ENCODE results near the gene B3GALT5.

The B3GALT5 gene

DNA sequence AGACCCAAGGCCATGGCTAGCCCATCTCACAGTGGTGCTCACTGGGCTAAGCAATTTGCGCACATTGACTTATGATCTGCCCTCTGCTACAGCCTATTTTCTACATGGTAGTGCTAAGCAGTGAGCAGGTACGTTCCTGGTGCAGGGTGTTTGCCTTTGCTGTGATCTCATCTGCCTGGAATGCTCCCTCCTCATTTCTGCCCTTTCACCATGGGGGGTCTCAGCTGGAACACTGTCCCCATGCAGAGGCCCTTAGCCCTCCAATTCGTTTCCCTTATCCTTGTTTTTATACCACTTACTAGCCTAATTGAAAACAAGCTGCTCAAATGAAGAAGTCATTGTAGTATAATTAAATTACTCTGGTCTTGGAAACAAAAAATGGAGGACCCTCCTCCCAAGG lies 2.0 kb upstream of the B3GALT5 start:
- DNase-seq, result peak; percentile 12

- no peak for DNase-seq
Measured at GRCh38 chr21:39611551-39612190, 1.1 kb upstream of the B3GALT5 start.

- peak; percentile 59 for DNase-seq
Measured at GRCh38 chr21:39613041-39613934, 548 bp downstream of the B3GALT5 start.

GRCh38 chr21:39616211-39616772 lies 3.6 kb downstream of the B3GALT5 start:
- no peak for DNase-seq

DNA sequence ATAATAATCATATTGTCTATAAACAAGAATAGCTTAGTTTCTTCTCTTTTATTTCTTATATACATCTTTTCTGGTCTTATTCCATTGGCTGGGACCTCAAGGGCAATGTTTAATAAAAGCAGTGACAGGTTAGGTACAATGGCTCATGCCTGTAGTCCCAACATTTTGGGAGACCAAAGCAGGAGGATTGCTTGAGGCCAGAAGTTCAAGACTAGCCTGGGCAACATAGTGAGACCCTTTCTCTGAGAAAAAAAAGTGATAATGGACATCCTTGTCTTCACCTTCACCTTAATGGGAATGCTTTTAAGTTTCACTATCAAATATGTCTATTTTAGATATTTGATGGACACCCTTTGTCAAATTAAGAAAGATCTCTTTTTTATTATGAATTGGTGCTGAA lies 8.1 kb downstream of the B3GALT5 start:
- DNase-seq, result no peak

DNA sequence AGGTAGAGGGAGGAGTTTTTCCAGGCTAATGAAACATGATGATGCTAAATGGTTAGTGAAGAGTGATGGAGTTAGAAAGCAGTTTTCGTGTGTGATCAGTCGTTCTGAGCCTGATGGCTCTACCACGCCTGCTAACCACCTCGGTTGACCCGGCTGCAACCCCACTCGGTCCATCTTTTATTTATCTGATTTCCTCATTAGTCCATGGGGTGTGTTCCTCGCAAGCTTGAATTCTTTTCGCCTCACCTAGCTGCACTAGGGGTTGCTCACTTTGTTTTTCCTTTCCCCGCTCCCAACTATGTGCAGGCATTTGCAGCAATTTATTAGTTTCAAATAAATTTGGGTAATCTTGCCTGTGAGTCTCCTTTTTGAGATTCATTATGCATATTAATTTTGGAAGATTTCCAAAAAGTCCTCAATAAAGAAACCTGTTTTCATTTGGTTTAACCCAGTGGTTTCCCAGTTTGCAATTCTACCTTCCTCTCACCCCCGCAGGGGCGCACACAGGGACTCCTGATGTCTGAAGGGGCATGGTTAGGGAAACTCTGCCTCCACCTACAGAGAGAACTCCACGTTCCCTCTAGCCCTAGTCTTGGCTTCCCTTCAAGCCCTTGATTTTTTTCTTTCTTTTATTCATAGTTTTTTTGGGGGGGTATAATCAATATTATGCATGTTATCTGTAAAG lies 12.6 kb downstream of the B3GALT5 start:
- no peak for DNase-seq

- DNase-seq, result no peak
Measured at GRCh38 chr21:39628385-39628784, 15.6 kb downstream of the B3GALT5 start.

DNA sequence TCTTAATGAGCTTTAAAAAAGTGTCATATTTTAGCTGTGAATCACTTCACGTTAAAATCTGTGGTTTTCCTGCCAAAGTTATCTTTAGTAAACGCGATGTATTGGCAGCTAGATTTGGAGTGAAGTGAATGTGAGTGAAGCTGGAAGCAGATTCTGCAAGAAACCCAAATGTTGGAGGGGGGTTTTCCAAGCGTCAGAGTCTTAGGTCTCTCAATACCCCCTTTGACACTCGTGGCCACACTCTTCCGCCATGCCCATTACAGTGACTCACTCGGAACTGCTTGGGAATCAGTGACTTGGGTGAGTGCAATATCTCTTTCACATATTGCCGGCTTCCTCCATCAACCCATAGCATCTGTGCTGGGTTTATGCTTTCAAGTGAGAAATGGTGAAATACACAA lies 17.5 kb downstream of the B3GALT5 start:
- DNase-seq, result no peak

- no peak for DNase-seq
Measured at GRCh38 chr21:39630827-39631226, 18.1 kb downstream of the B3GALT5 start.

DNA sequence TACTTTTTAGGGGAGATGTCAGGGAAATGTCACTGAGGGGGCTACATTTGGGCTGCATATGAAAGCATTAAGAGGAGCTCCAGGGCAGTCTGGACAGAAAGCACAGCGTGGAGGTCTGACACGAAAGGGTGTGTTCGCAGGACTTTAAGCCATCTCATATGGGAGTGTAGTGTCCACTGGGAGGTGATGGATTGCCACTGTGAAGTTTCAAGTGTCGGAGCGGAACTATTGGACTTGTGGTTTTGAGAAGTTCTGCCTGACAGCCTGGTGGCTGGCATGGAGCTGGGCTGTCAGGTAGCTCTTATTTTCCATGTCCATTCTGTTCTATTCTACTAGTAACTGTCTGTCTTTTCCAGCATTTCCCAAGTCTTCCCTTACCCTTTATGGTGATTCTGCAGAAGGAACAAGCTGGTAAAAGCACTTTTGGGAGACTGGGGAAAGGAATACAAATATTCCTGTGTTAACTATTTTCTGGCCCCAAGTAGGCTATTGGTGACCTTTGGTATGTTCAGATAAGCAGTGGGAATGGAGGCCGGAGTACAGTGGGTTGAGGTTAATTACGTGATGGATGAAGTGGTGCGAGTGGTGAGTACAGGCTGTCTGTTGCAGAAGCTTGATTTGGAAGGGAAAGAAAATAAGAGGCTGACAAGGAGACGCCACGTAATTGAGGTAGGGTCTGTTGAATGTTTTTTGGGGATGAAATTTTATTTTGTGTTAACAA lies 19.3 kb downstream of the B3GALT5 start:
- DNase-seq, result no peak

GRCh38 chr21:39632796-39633442 lies 20.2 kb downstream of the B3GALT5 start:
- DNase-seq, result peak; percentile 69

GRCh38 chr21:39633770-39634181 lies 21.0 kb downstream of the B3GALT5 start:
- DNase-seq, result peak; percentile 21

DNA sequence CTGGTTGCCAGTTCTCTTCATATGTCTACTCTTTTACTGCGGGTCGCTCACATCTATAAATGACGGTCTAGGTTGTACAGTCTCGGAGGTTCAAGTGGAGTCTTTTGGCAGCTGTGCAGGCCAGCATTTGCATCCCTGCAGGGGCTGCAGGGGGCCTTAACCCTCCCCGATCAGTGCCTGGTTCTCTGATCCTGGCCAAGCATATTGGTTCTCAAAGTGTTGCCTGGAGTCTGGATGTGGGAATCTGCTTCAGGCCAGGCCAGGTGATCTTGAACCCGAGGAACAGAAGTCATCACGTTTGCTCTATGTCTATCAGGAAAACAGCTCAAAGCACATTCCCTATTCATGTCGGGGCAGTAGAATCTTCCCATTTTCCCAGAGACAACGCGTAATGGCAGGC lies 21.8 kb downstream of the B3GALT5 start:
- DNase-seq, result no peak

DNA sequence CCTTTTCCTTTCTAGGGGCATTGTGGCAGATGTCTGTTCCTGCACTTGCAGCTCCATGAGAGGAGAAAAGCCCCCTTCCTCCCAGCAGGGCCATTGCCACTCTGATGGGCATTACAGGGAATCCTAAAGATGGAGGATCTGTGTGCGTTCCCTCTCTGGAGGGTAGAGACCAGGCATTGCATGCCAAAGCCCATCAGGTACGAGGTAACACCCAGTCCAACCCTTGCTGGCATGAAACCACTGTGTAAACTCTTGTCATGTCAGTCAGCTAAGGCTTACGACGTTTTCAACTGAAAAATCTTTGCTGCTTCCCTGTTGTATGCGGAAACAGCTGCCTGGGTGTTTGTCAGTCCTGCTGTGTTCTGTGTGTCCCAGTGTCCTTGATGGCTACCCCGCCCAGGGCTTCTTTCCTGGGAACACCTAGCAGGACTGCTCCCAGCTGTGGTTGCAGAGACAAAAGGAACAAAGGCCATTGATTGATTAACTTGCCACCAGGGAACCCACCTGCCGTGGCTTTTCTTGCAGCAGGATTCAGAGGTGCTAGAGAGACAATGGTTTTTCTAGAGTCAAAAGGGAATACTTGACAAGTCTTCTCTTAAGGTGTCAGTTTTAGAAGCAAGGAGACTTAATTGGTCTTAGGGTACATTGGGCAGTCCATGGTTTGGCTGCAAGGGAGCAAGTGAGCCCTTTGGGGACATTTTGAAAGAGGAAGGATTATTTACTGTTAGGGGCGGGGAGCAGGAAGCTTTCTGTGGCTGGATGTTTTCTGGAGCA lies 24.6 kb downstream of the B3GALT5 start:
- peak; percentile 90 for DNase-seq

DNA sequence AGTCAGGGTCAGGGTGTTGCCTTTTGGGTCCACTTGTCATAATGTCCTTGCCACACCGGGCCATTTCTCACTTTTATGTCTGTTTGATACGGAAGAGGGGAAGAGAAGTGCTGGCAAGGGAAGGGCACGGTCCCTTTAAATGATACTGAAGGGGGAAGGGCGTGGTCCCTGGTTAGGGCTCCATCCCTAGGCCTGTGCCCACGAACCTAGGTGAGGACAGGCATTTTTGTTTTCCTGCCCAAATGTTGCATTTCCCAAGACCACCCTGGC lies 25.2 kb downstream of the B3GALT5 start:
- no peak for DNase-seq

GRCh38 chr21:39638281-39638680 lies 25.5 kb downstream of the B3GALT5 start:
- DNase-seq, result peak; percentile 43

- no peak for DNase-seq
Measured at GRCh38 chr21:39640754-39641153, 28.0 kb downstream of the B3GALT5 start.

GRCh38 chr21:39641827-39642450 lies 29.2 kb downstream of the B3GALT5 start:
- DNase-seq, result no peak

GRCh38 chr21:39644062-39644560 lies 31.4 kb downstream of the B3GALT5 start:
- DNase-seq, result no peak

DNA sequence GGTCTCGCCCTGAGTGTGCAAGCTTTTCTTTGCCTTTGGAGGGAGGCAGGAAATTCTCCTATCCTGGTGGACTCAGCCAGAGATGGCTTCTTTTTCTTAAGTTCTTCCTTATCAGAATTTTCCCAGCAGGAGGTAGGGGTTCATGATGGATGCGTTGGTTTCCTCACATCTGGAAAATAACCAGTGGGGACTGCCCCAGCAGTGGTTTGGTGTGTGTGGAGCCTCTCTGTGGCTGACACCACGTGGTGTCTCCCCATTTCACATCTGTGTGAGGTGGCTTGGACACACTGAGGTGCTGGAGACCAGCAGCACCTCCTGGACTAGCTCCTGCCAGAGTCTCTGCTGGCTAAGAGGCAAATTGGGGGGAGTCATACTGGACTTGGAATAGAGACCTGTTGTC lies 32.6 kb downstream of the B3GALT5 start:
- DNase-seq, result no peak

- DNase-seq, result no peak
Measured at GRCh38 chr21:39647476-39647875, 34.7 kb downstream of the B3GALT5 start.
